AG09319 (cell line): ENCODE measurements around the gene NETO2.

Experiments
- DNase-seq: peaks from one replicate; pipeline ENCODE4 v3.0.0-alpha.2; 2010; ENCODE audit warnings: low read depth; ENCODE audit errors: extremely low read depth
- CTCF ChIP-seq: IDR thresholded peaks from 2 replicates; pipeline ENCODE4 v1.5.1; 2011; ENCODE audit warnings: low read depth, mild to moderate bottlenecking, inconsistent platforms, low read length, moderate library complexity

The NETO2 gene

GRCh38 chr16:47028767-47029377 is 114.9 kb downstream of the NETO2 start:
- no peak for TF ChIP-seq CTCF
- DNase-seq, result no peak
